Measurements from ENCODE around the gene PPA1. TPM values are rescaled to one million over a fixed set of nuclear protein-coding genes. Genes with fewer than 3 reads are reported as not detected.

Gene PPA1
- total RNA-seq, 1 donor from 2014 or later, result 56.3 TPM

- Mint-ChIP-seq H3K4me1 (ENCODE audit: unreplicated experiment) (no peaks in the 10 kb centered on the region), H3K27ac (ENCODE audit: unreplicated experiment) (no peak overlapping the region), H3K4me3 (ENCODE audit: unreplicated experiment) (no peak overlapping the region), H3K36me3 (ENCODE audit: low read depth, unreplicated experiment) (no peaks in the 10 kb centered on the region), H3K9me3 (ENCODE audit: unreplicated experiment) (no peaks in the 10 kb centered on the region), H3K27me3 (ENCODE audit: unreplicated experiment) (no peaks in the 10 kb centered on the region)
- no peak for DNase-seq (ENCODE audit: low spot score)
- no peak for TF ChIP-seq CTCF (IDR thresholded peaks at IDR 0.05; ENCODE audit: unreplicated experiment)
These were observed 22.4 kb upstream of the PPA1 start for GRCh38 chr10:70255329-70256299.

GRCh38 chr10:70254778-70255328 lies 21.6 kb upstream of the PPA1 start:
- no peak for DNase-seq (ENCODE audit: low spot score)
- no peak overlapping the region for H3K4me3 Mint-ChIP-seq (ENCODE audit: unreplicated experiment)
- H3K4me1 Mint-ChIP-seq (ENCODE audit: unreplicated experiment), result no peaks in the 10 kb centered on the region
- no peaks in the 10 kb centered on the region for H3K27me3 Mint-ChIP-seq (ENCODE audit: unreplicated experiment)
- no peak for TF ChIP-seq CTCF (IDR thresholded peaks at IDR 0.05; ENCODE audit: unreplicated experiment)
- no peaks in the 10 kb centered on the region for H3K9me3 Mint-ChIP-seq (ENCODE audit: unreplicated experiment)
- H3K36me3 Mint-ChIP-seq (ENCODE audit: low read depth, unreplicated experiment), result no peaks in the 10 kb centered on the region
- H3K27ac Mint-ChIP-seq (ENCODE audit: unreplicated experiment), result no peak overlapping the region

GRCh38 chr10:70253878-70254765 lies 20.9 kb upstream of the PPA1 start:
- Mint-ChIP-seq H3K36me3 (ENCODE audit: low read depth, unreplicated experiment) (no peaks in the 10 kb centered on the region), H3K4me1 (ENCODE audit: unreplicated experiment) (no peaks in the 10 kb centered on the region), H3K9me3 (ENCODE audit: unreplicated experiment) (no peaks in the 10 kb centered on the region), H3K27ac (ENCODE audit: unreplicated experiment) (no peak overlapping the region), H3K4me3 (ENCODE audit: unreplicated experiment) (no peak overlapping the region), H3K27me3 (ENCODE audit: unreplicated experiment) (no peaks in the 10 kb centered on the region)
- DNase-seq (ENCODE audit: low spot score), result no peak
- TF ChIP-seq CTCF (IDR thresholded peaks at IDR 0.05; ENCODE audit: unreplicated experiment), result no peak

GRCh38 chr10:70250961-70251680 lies 17.9 kb upstream of the PPA1 start:
- no peaks in the 10 kb centered on the region for H3K36me3 Mint-ChIP-seq (ENCODE audit: low read depth, unreplicated experiment)
- H3K4me1 Mint-ChIP-seq (ENCODE audit: unreplicated experiment), result no peaks in the 10 kb centered on the region
- H3K9me3 Mint-ChIP-seq (ENCODE audit: unreplicated experiment), result no peaks in the 10 kb centered on the region
- no peak for TF ChIP-seq CTCF (IDR thresholded peaks at IDR 0.05; ENCODE audit: unreplicated experiment)
- no peak overlapping the region for H3K27ac Mint-ChIP-seq (ENCODE audit: unreplicated experiment)
- no peaks in the 10 kb centered on the region for H3K27me3 Mint-ChIP-seq (ENCODE audit: unreplicated experiment)
- no peak for DNase-seq (ENCODE audit: low spot score)
- H3K4me3 Mint-ChIP-seq (ENCODE audit: unreplicated experiment), result no peak overlapping the region

Data from endothelial cell (in vitro differentiated cells).